ENCODE results near the gene EIF4E2. TPM values are rescaled to one million over a fixed set of nuclear protein-coding genes. Genes with fewer than 3 reads are reported as not detected.

Gene EIF4E2
- total RNA-seq, 3 donors from 2014 or later, result 31.6 to 57.4 (median 36.1) TPM

- no peaks in the 10 kb centered on the region for H3K4me1 ChIP-seq
- H3K36me3 ChIP-seq, result no peaks in the 10 kb centered on the region
- no peaks in the 10 kb centered on the region for H3K27me3 ChIP-seq
- TF ChIP-seq CTCF (IDR thresholded peaks at IDR 0.05), result no peak
- peak in 1 of 2 donors; percentile 30 for DNase-seq (ENCODE audit: low spot score in 2 of 2)
- intact Hi-C loops (cut with DNase I; ENCODE audit: low total_unique reads), result no loop called here
- H3K4me3 ChIP-seq, result no peak overlapping the region
- H3K27ac ChIP-seq, result peak overlapping the region in 1 of 2 donors; percentile 41
- H3K9me3 ChIP-seq, result no peaks in the 10 kb centered on the region
Measured at GRCh38 chr2:232577841-232578240, 27.4 kb downstream of the EIF4E2 start.

- H3K27me3 ChIP-seq, result no peaks in the 10 kb centered on the region
- H3K4me3 ChIP-seq, result no peak overlapping the region
- intact Hi-C loops (cut with DNase I; ENCODE audit: low total_unique reads), result no loop called here
- no peak overlapping the region for H3K27ac ChIP-seq
- H3K4me1 ChIP-seq, result no peaks in the 10 kb centered on the region
- no peaks in the 10 kb centered on the region for H3K36me3 ChIP-seq
- DNase-seq (ENCODE audit: low spot score in 2 of 2), result no peak
- H3K9me3 ChIP-seq, result no peaks in the 10 kb centered on the region
- TF ChIP-seq POLR2AphosphoS5 (IDR thresholded peaks at IDR 0.05), result no peak
- TF ChIP-seq CTCF (IDR thresholded peaks at IDR 0.05), result no peak
- TF ChIP-seq POLR2A (IDR thresholded peaks at IDR 0.05), result no peak
Measured at GRCh38 chr2:232578626-232579025, 28.1 kb downstream of the EIF4E2 start.

GRCh38 chr2:232580648-232580981 is 30.1 kb downstream of the EIF4E2 start:
- no peaks in the 10 kb centered on the region for H3K9me3 ChIP-seq
- H3K4me1 ChIP-seq, result no peaks in the 10 kb centered on the region
- TF ChIP-seq POLR2A (IDR thresholded peaks at IDR 0.05), result no peak
- no peak for TF ChIP-seq CTCF (IDR thresholded peaks at IDR 0.05)
- no peak for TF ChIP-seq POLR2AphosphoS5 (IDR thresholded peaks at IDR 0.05)
- no peak overlapping the region for H3K27ac ChIP-seq
- DNase-seq (ENCODE audit: low spot score in 2 of 2), result no peak
- no peak overlapping the region for H3K4me3 ChIP-seq
- no peaks in the 10 kb centered on the region for H3K27me3 ChIP-seq
- H3K36me3 ChIP-seq, result no peaks in the 10 kb centered on the region
- intact Hi-C loops (cut with DNase I; ENCODE audit: low total_unique reads), result no loop called here

GRCh38 chr2:232581725-232582124 is 31.2 kb downstream of the EIF4E2 start:
- no peak overlapping the region for H3K4me3 ChIP-seq
- H3K27me3 ChIP-seq, result no peaks in the 10 kb centered on the region
- H3K4me1 ChIP-seq, result no peaks in the 10 kb centered on the region
- H3K9me3 ChIP-seq, result no peaks in the 10 kb centered on the region
- no peak for DNase-seq (ENCODE audit: low spot score in 2 of 2)
- TF ChIP-seq POLR2AphosphoS5 (IDR thresholded peaks at IDR 0.05) (no peak), CTCF (IDR thresholded peaks at IDR 0.05) (no peak), POLR2A (IDR thresholded peaks at IDR 0.05) (no peak)
- H3K36me3 ChIP-seq, result no peaks in the 10 kb centered on the region
- intact Hi-C loops (cut with DNase I; ENCODE audit: low total_unique reads), result no loop called here
- no peak overlapping the region for H3K27ac ChIP-seq

GRCh38 chr2:232584238-232584637 is 33.7 kb downstream of the EIF4E2 start:
- no peak overlapping the region for H3K4me3 ChIP-seq
- no peaks in the 10 kb centered on the region for H3K27me3 ChIP-seq
- no peak for DNase-seq (ENCODE audit: low spot score in 2 of 2)
- intact Hi-C loops (cut with DNase I; ENCODE audit: low total_unique reads), result no loop called here
- H3K4me1 ChIP-seq, result no peaks in the 10 kb centered on the region
- H3K36me3 ChIP-seq, result no peaks in the 10 kb centered on the region
- H3K9me3 ChIP-seq, result no peaks in the 10 kb centered on the region
- no peak for TF ChIP-seq CTCF (IDR thresholded peaks at IDR 0.05)
- TF ChIP-seq POLR2A (IDR thresholded peaks at IDR 0.05), result no peak
- TF ChIP-seq POLR2AphosphoS5 (IDR thresholded peaks at IDR 0.05), result no peak
- H3K27ac ChIP-seq, result no peak overlapping the region

Measured in breast epithelium (tissue), 4 donors.